Measurements from ENCODE around the gene ATP1A1.

DNA sequence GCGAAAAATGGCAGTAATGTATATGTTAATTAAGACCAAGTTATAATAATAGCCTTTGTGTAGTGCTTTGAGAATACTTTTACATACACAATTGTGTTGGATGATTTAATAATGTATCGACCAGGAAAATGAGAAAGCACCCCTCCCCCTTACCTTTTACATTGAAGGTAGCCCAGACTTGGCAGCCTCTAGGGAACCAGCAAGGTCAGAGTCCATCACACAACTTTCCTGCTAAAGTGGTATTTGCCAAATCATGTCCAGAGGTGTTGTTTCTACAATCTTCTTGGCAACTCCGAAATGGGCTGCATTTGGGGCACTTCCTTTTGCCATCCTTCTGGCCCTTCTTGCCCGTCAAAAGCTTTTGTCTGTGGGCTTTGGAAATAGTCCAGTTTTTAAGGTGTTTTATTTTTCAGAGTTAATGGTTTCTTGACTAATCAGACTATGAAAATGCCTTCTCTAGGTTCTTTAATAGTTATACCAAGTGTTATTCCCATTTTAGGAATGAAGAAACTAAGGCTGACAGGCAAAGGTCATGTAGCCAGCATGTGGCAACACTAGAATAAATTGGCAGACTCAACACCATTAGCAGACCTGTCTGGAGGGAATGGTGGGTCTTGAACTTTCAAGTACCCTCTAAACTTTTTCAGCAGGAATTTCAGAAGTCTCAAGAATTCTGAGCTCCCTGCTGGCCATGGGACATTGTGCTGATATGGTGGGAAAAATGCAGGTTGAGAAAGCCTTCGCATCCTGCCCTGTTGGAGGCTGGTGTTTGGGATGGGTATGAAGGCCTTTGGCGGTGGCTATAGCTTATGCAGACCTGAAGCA lies 6.8 kb downstream of the ATP1A1 start:
- TF ChIP-seq, protein P1, sequence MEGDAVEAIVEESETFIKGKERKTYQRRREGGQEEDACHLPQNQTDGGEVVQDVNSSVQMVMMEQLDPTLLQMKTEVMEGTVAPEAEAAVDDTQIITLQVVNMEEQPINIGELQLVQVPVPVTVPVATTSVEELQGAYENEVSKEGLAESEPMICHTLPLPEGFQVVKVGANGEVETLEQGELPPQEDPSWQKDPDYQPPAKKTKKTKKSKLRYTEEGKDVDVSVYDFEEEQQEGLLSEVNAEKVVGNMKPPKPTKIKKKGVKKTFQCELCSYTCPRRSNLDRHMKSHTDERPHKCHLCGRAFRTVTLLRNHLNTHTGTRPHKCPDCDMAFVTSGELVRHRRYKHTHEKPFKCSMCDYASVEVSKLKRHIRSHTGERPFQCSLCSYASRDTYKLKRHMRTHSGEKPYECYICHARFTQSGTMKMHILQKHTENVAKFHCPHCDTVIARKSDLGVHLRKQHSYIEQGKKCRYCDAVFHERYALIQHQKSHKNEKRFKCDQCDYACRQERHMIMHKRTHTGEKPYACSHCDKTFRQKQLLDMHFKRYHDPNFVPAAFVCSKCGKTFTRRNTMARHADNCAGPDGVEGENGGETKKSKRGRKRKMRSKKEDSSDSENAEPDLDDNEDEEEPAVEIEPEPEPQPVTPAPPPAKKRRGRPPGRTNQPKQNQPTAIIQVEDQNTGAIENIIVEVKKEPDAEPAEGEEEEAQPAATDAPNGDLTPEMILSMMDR (IDR thresholded peaks at IDR 0.05), result no peak
- no peak for TF ChIP-seq EP300 (IDR thresholded peaks at IDR 0.05)

Measured in ovary (tissue), 3 donors.